ELR (cell line): ENCODE measurements around the gene NCAPD2.
"Not testable (repeated sequence)": the region's sequence is repeated elsewhere in the genome, so short reads cannot be mapped to it uniquely, and the experiment has no call there.

Source experiments
- DNase-seq: peaks from one replicate; pipeline ENCODE4 v3.0.0-alpha.2; 2015; ENCODE audit warnings: low read depth

The NCAPD2 gene

DNA sequence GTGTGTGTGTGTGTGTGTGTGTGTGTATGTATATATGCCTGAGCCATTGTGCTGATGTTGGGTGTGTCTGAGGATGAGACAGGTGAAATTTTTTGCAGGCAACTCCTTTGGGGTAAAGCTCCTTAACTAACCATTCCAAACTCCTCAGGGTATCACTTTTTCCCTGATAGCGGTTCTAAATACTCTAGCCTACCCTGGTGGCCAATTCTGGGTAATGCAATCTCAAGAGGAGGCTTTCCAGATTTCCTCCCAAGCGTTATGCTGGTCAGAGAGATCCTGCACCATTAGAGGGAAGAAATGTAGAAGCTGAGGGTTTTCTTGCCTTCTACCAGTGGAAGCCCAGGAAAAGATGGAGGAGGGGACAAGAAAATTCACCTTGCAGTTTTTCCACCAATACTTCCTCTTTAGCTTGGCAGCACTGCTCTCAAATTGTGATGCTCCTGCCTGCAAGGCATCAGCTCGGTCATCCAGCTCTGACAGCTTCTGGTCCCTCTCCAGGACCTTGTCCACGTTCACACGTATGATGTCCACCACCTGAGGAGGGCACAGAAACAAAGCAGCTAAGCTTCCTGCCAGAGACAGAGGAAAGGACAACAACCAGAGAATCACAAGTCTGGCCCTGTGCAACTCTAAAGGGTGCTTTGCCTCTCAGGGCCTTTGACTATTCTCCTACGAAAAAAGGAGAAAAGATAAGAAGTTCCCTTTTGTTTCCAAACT is 28.3 kb upstream of the NCAPD2 start:
- DNase-seq = peak; percentile 82

DNA sequence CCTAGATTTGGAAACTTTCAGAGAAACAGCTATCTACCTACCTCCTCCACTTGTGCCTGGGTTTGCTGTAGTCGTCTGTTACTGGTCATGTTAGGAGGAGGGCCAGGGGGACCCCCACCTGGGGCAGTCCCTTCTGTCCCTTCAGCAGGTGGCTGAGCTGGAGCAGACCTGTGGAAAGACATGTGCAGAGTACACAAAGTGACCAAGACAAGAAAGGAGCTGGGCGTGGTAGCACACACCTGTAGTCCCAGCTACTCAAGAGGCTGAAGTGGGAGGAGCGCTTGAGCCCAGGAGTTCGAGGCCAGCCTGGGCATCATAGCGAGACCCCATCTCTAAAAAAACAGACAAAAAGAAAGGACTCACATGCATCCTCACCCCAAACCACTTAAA is 27.7 kb upstream of the NCAPD2 start:
- DNase-seq = no peak

DNA sequence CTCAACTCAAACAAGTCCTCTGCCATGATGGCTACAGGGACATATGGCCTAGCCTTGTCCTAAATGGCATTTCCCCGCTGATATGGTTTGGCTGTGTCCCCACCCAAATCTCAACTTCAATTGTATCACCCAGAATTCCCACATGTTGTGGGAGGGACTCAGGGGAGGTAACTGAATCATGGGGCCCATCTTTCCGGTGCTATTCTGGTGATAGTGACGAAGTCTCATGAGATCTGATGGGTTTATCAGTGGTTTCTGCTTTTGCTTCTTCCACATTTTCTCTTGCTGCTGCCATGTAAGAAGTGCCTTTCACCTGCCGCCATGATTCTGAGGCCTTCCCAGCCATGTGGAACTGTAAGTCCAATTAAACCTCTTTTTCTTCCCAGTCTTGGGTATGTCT is 27.2 kb upstream of the NCAPD2 start:
- DNase-seq = not testable (repeated sequence)

DNA sequence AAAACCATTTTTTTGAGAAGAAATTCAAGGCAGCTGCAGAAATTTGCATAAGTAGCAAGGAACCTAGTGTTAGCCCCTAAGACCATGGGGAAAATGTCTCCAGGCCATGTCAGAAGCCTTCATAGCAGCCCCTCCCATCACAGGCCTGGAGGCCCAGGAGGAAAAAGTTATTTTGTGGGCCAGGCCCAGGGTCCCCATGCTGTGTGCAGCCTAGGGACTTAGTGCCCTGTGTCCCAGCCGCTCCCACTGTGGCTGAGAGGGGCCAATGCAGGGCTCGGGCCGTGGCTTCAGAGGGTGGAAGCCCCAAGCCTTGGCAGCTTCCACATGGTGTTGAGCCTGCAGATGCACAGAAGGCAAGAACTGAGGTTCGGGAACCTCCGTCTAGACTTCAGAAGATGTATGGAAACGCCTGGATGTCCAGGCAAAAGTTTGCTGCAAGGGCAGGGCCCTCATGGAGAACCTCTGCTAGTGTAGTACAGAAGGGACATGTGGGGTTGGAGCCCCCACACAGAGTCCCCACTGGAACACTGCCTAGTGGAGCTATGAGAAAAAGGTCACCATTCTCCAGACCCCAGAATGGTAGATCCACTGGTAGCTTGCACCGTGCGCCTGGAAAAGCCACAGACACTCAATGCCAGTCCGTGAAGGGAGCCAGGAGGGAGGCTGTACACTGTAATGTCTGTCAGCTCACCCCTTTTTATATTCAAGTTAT is 26.2 kb upstream of the NCAPD2 start:
- not testable (repeated sequence) for DNase-seq

DNA sequence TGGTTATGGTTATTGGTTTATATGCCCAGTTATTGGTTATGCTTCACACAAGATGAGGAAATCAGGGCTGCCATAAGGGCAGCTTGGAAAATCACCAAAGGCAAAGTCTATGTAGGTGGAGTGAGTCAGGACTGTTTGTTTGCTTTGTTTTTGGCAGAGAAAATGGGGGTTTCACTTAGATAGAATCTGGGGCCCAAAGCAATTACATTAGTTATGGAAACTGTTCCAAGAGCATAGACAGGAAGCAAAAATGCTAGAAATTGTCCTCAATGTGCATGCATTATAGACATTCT is 25.7 kb upstream of the NCAPD2 start:
- peak; percentile 35 for DNase-seq

DNA sequence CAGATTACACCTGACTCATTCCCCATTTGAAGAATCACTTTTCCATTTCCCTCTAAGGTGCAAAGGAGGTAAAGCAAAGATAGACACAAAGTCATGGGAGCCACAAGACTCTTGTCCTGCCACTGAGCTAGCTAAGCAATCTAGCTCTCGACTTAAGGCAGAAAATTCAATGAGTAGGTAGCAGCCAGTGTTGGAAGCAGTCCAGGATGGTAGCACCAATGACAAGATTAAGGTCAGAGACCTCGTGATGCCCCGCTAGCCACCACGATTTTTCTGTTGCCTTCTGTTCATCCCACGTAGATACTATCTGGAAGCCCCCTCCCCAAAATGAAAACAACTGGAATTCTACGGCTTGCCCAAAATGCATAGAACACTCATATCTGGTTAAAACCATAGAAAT is 24.8 kb upstream of the NCAPD2 start:
- DNase-seq = no peak

DNA sequence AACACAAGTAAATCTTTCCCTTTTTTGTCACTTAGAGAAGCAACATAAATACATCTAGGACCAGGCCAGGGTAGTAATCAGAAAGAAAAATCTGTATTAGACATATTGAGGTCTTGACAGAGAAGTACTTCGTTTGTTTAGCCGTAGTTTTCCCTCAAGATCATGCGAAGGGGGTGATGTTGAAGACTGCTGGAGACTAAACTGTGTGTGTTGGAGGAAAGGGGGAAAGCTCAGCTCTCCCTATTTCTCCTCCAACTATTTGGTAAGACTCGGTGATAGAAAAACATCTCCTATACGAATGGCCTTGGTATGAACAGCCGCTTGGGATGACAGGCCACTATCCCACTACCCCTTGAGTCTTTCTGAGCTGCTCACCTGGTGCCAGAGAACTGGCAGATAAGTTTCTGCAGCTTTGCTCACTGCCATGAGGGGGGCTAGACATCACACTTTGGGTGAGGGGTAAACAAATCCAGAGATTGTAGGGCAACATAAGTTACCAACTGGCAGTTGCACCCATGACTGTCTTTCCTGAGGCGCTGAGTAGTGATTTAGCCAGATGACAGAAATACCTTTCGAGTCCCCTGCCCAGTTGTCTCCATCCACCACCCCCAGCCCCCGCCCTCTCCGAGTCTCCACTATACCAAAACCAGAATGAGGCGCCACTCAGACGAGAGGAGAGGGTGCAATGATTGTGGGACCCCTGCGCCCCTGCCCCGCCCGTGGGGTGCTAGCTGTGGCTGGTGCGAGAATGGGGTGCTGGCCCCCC is 24.1 kb upstream of the NCAPD2 start:
- DNase-seq = no peak

DNA sequence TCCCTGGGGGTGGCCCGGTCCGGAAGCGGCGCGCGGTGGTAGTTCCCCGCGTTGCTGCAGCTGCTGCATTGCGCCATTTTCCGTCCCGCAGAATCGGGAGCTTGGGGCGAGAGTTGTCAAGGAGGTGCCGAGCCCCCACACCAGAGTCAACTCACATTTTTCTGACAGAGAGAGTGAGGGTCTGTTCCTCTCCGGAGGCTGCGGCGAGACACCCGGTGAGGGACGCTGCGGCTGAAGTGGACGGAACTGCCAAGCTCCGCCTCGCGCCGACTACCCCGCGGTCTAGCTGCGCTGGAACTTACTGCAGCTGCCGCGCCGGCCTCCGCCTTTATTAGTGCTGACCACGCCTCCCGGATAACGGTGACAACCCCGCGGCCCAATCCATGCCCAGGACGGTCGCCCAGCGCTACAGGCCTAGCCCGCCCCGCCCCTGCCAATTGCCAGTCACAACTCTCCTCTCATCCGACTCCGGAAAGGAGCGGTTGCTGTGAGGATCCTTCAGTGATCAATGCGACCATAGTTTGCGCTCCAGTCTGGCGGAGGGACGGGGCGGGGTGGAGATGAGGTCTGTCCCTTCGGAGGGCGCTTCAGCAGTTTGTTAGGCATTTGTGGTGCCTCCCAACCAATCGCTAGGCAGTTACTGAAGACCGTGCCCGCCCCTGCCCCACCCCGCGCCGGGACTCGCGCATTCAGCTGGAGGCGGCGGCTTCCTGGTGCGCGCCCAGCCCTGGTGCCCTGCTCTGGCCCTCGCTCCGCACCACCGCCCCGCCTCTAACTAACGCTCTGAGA is 23.3 kb upstream of the NCAPD2 start, which contains the start of gene VAMP1:
Gene VAMP1 (minus strand): TSS at position 303 of the 789 bp plus-strand sequence. CDS start 146 bp downstream, at position 157.
- DNase-seq = peak; percentile 98

DNA sequence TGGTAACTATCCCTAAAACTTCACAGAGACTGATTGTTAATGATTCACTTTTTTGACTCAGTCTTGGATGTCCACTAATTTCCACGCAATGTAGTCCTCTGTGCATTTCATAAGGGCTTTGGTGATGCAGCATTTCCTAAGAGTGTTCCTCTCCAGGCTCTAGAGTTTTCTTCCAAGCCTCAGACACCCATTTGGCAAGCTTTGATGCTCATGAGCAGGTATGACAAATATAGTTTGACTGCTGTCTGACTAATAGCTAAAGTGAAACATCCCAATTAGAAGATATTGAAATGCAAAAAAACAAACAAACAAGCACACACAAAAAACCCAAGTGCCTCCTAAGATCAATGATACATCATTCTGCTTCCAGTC is 21.9 kb upstream of the NCAPD2 start:
- DNase-seq = peak; percentile 63

DNA sequence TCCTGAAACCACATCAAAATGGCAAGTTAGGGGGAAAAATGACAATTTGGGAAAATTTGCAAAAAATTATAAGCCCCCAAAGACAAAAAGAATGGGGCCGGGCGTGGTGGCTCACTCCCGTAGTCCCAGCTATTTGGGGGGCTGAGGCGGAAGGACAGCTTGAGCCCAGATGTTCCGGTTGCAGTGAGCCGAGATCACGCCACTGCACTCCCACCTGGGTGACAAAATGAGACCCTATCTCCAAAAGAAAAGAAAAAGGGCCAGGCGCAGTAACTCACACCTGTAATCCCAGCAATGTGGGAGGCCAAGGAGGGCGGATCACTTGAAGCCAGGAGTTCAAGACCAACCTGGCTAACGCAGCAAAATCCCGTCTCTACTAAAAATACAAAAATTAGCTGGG is 21.4 kb upstream of the NCAPD2 start:
- DNase-seq = no peak

DNA sequence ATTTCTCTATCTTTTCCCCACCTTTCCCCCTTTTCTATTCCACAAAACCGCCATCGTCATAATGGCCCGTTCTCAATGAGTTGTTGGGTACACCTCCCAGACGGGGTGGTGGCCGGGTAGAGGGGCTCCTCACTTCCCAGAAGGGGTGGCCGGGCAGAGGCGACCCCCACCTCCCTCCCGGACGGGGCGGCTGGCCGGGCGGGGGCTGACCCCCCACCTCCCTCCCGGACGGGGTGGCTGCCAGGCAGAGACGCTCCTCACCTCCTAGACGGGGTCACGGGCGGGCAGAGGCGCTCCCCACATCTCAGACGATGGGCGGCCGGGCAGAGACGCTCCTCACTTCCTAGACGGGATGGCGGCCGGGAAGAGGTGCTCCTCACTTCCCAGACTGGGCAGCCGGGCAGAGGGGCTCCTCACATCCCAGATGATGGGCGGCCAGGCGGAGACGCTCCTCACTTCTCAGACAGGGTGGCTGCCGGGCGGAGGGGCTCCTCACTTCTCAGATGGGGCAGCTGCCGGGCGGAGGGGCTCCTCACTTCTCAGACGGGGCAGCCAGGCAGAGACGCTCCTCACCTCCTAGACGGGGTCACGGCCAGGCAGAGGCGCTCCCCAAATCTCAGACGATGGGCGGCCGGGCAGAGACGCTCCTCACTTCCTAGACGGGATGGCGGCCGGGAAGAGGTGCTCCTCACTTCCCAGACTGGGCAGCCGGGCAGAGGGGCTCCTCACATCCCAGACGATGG is 18.5 kb upstream of the NCAPD2 start:
- not testable (repeated sequence) for DNase-seq

DNA sequence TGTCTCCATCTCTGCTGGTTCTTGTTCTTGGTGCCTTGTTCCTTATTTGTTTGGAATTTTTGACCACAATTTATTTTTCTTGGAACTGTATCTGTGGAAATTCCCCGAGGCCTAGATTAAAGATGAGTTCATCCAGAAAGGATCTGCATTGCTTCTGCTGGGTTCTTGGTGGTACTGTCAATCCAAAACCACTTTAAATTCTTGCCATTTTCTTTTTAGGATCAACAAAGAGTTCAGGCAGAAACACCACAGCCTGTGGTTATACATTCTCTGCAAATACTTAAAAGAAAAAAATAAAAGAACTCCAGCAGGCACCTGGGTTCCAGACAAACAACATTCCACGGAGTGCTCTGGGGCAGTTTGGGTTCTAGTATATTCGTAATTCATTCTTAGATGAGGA is 17.4 kb upstream of the NCAPD2 start:
- peak; percentile 52 for DNase-seq

DNA sequence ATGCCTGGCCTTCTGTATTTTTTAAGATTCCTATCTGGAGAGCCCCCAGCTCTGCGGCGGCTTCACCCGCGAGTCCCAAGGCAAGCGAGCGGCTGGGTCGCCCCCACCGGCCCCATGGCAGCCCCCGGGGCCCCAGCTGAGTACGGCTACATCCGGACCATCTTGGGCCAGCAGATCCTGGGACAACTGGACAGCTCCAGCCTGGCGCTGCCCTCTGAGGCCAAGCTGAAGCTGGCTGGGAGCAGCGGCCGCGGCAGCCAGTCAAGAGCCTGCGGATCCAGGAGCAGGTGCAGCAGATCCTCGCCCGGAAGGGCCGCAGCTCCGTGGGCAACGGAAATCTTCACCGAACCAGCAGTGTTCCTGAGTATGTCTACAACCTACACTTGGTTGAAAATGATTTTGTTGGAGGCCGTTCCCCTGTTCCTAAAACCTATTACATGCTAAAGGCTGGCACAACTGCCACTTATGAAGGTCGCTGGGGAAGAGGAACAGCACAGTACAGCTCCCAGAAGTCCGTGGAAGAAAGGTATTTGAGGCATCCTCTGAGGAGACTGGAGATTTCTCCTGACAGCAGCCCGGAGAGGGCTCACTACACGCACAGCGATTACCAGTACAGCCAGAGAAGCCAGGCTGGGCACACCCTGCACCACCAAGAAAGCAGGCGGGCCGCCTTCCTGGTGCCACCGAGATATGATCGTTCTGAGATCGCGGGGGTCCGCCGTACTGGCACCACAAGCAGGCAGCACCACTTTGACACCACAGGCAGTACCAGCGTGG is 16.1 kb upstream of the NCAPD2 start:
- not testable (repeated sequence) for DNase-seq

DNA sequence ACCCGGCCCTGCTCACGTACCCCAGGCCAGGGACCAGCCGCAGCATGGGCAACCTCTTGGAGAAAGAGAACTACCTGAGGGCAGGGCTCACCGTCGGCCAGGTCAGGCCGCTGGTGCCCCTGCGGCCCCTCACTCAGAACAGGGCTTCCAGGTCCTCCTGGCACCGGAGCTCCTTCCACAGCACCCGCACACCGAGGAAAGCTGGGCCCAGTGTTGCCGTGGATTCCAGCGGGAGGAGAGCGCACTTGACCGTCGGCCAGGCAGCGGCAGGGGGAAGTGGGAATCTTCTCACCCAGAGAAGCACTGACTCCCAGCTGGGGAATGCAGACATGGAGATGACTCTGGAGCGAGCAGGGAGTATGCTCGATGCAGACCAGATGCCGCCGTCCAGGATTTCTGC is 15.5 kb upstream of the NCAPD2 start:
- DNase-seq = peak; percentile 50

DNA sequence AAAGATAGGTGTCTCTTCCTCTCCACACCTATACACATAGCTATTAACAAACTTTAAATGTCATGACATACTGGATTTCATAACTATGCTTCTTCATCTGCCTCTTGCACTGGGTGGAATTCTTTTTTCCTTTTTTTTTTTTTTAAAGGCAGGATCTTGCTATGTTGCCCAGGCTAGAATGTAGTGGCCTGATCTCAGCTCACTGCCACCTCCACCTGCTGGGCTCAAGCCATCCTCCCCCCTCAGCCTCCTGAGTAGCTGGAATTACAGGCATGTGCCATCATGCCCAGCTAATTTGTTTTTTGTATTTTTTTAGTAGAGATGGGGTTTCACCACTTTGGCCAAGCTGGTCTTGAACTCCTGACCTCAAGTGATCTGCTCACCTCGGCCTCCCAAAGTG is 5.7 kb upstream of the NCAPD2 start:
- no peak for DNase-seq

DNA sequence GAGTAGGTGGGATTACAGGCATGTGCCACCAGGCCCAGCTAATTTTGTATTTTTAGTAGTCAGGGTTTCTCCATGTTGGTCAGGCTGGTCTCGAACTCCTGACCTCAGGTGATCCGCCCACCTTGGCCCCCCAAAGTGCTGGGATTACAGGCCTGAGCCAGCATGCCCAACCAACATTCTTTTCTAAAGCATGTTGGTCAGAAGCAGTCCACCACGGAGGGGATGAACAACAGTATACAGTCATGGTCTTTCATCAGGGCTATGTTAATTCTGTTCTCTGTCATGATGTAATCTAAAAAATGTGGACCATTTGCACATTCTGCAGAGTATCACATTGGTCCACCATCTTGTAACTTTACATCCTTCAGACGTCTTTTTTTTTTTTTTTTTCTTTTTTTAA is 4.5 kb upstream of the NCAPD2 start:
- no peak for DNase-seq

DNA sequence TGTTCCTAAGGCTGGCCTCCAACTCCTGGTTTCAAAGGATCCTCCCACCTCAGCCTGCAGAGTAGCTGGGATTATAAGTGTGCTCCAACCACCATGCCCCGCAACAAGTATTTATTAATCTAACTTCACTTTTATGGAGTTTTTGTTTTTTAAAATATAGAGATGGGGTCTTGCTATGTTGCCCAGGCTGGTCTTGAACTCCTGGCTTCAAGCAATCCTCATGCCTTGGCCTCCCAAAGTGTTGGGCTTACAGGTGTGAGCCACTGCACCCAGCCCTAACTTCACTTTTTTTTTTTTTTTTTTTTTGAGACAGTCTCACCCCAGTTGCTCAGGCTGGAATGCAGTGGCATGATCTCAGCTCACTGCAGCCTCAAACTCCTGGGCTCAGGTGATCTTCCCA is 3.2 kb upstream of the NCAPD2 start:
- not testable (repeated sequence) for DNase-seq

DNA sequence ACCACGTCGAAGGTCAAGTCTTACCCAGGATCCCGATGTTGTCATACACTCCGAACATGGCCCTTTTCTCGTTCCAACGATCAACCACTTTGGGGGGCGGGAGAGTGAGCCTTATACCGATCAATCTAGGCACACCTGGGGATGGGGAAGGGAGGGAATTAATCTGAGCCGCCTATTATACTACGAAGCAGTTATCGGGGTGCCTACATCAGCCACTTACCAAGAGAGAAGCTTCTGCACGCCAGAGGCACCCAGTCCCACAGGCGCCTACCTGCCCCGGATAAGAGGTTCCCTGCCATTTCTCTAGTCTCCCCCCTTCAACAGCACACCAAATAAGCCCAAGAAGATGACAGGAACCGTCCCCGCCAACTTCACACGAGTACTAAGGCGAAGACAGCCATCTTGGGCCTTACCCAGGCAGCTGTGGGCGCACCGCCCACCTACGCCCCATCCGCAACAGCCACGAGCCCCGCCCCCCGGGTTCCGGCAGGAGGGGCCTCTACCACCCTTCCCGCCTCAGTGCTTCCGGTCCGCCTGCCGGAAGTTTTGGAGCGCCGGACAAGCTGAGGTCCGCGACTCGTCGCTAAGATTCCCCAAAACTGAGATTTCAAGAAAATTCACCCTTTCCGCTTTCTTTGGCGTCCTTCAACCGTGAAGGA is 935 bp upstream of the NCAPD2 start, which contains the start of gene MRPL51:
Gene MRPL51 (minus strand): TSS at position 425 of the 659 bp plus-strand sequence. CDS start 126 bp downstream, at position 299.
- DNase-seq = peak; percentile 97

DNA sequence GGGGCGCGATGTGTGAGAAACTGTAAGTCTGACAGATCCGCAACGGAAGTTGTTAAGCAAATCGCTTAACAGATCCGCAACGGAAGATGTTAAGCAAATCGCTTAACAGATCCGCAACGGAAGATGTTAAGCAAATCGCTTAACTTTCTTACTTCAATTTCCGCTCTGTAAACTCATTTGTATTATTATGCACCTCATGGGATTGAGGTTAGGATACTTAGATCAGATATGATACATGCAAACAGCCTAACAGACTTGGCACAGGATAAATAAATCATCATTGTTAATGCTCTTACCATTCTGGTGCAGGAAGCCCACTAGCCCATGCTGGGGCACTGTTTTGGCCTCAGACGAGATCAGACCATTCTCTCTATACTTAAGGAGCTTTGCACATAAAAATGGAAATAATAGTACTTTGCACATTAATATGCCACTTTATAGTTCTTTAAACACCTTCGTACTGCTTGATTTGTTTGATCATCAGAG is 399 bp downstream of the NCAPD2 start:
- peak; percentile 49 for DNase-seq

DNA sequence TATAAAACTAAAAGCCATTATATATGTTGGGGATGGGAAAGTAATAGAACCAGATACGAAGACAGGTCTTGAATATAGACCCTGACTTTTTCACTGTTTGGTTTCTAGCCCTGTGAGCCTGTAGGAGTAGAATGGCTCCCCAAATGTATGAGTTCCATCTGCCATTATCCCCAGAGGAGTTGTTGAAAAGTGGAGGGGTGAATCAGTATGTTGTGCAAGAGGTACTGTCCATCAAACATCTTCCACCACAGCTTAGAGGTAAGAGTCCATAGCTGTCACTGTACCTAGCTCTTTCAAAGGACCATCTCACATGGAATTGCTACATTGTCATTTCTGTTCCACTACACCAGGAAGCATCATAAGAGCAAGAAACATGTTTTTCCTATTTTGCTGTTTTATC is 1.1 kb downstream of the NCAPD2 start:
- DNase-seq = peak; percentile 28
